OCI-LY1 (cell line): ENCODE measurements around the gene PGBD5.

ENCODE experiments used
- EZH2 ChIP-seq: fragments of 200-600 bp; sonication (generic), shearing (Covaris generic); IDR thresholded peaks from 2 replicates; pipeline ENCODE4 v1.8.0; 2017; ENCODE audit warnings: borderline replicate concordance, mixed run types, mild to moderate bottlenecking, antibody characterized with exemption, low read length, moderate library complexity, mixed read lengths
- TF ChIP-seq, protein P1 (sequence below): fragments of 200-600 bp; sonication (generic), shearing (Covaris generic); IDR thresholded peaks from 2 replicates; pipeline ENCODE4 v1.5.1; 2017; ENCODE audit warnings: mild to moderate bottlenecking, antibody characterized with exemption, low read length, moderate library complexity, mixed read lengths

- TF ChIP-seq, protein P1, sequence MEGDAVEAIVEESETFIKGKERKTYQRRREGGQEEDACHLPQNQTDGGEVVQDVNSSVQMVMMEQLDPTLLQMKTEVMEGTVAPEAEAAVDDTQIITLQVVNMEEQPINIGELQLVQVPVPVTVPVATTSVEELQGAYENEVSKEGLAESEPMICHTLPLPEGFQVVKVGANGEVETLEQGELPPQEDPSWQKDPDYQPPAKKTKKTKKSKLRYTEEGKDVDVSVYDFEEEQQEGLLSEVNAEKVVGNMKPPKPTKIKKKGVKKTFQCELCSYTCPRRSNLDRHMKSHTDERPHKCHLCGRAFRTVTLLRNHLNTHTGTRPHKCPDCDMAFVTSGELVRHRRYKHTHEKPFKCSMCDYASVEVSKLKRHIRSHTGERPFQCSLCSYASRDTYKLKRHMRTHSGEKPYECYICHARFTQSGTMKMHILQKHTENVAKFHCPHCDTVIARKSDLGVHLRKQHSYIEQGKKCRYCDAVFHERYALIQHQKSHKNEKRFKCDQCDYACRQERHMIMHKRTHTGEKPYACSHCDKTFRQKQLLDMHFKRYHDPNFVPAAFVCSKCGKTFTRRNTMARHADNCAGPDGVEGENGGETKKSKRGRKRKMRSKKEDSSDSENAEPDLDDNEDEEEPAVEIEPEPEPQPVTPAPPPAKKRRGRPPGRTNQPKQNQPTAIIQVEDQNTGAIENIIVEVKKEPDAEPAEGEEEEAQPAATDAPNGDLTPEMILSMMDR: no peak
- TF ChIP-seq EZH2: no peak
Measured at GRCh38 chr1:230379462-230379861, 46.7 kb downstream of the PGBD5 start.
